B cell (primary cell): ENCODE results near the gene SOX8.

ENCODE experiments used
- EZH2 ChIP-seq: IDR thresholded peaks from 2 replicates; pipeline ENCODE4 v1.6.1; 2012; ENCODE audit warnings: borderline replicate concordance, low read depth, mild to moderate bottlenecking, moderate library complexity, low read length; ENCODE audit not compliant: insufficient read depth, poor library complexity, severe bottlenecking
- TF ChIP-seq, protein P1 (sequence below): fragments of 200-600 bp; IDR thresholded peaks from one replicate; pipeline ENCODE4 v1.8.0; 2022; ENCODE audit warnings: antibody characterized with exemption, mild to moderate bottlenecking

- TF ChIP-seq, protein P1, sequence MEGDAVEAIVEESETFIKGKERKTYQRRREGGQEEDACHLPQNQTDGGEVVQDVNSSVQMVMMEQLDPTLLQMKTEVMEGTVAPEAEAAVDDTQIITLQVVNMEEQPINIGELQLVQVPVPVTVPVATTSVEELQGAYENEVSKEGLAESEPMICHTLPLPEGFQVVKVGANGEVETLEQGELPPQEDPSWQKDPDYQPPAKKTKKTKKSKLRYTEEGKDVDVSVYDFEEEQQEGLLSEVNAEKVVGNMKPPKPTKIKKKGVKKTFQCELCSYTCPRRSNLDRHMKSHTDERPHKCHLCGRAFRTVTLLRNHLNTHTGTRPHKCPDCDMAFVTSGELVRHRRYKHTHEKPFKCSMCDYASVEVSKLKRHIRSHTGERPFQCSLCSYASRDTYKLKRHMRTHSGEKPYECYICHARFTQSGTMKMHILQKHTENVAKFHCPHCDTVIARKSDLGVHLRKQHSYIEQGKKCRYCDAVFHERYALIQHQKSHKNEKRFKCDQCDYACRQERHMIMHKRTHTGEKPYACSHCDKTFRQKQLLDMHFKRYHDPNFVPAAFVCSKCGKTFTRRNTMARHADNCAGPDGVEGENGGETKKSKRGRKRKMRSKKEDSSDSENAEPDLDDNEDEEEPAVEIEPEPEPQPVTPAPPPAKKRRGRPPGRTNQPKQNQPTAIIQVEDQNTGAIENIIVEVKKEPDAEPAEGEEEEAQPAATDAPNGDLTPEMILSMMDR, result no peak
- TF ChIP-seq EZH2, result no peak
Observed at GRCh38 chr16:1020091-1020399, 38.5 kb downstream of the SOX8 start.
